ENCODE results near the gene GPATCH4. TPM values are rescaled to one million over a fixed set of nuclear protein-coding genes. Genes with fewer than 3 reads are reported as not detected.
"Not testable (repeated sequence)": the region's sequence is repeated elsewhere in the genome, so short reads cannot be mapped to it uniquely, and the experiment has no call there.

The GPATCH4 gene
- total and polyA plus RNA-seq, 10 of the 15 experiments (the other 5 are each of a cell fraction or from before 2014, with no cell fraction given), result 35.5 to 111 (median 73.9) TPM

- RAD21 ChIA-PET (ENCODE audit: unreplicated experiment), result interaction anchor here (0.6 to 1.4 kb wide), 2 partner anchors 22 to 323 kb away, joined by 3 to 4 read pairs; no protein-coding TSS in a partner anchor
- no peaks in the 10 kb centered on the region for H3K79me2 ChIP-seq (ENCODE audit: control insufficient read depth, insufficient read depth, low read length)
- no peak overlapping the region for H3K9ac ChIP-seq (ENCODE audit: control insufficient read depth, insufficient read depth, low read length)
- peaks cover 0 to 3% of the 10 kb centered on the region in 2 experiments; a peak in 2 of 4 replicates for H3K27me3 ChIP-seq (replicated peaks in 1 of 2; ENCODE audit: control insufficient read depth in 2 of 2, insufficient read depth in 2 of 2, low read length in 1 of 2)
- no peaks in the 10 kb centered on the region for H3K36me3 ChIP-seq (ENCODE audit: control insufficient read depth in 2 of 2, insufficient read depth in 2 of 2, low read length in 1 of 2)
- ATAC-seq (no peak), DNase-seq (ENCODE audit: low read depth, low spot score) (no peak), FAIRE-seq (no peak)
- H3K27ac ChIP-seq (ENCODE audit: control insufficient read depth, insufficient read depth), result no peak overlapping the region
- 0 out of 2 replicates have a peak, but pooled peaks cover under 1% of the 10 kb centered on the region for H3K4me1 ChIP-seq (ENCODE audit: control insufficient read depth, insufficient read depth, low read length)
- no peaks in the 10 kb centered on the region for H3K9me3 ChIP-seq (replicated peaks; ENCODE audit: control insufficient read depth, insufficient read depth, low read length)
- in situ Hi-C loops (cut with MboI), result no loop called here
- POLR2A ChIA-PET, result interaction anchor here (0.6 to 1.2 kb wide), 3 partner anchors 22 to 170 kb away, joined by 3 read pairs; no protein-coding TSS in a partner anchor
- H3K4me3 ChIP-seq, result no peak overlapping the region
- no peaks in the 10 kb centered on the region for H4K20me1 ChIP-seq (ENCODE audit: control insufficient read depth, insufficient read depth)
- SMC1A ChIA-PET (ENCODE audit: uncharacterized antibody, unreplicated experiment), result interaction anchor here (0.8 to 3.2 kb wide), 4 partner anchors 10 to 227 kb away, joined by 3 to 11 read pairs (median 6); no protein-coding TSS in a partner anchor
- no peak overlapping the region for H3K4me2 ChIP-seq (ENCODE audit: control insufficient read depth, insufficient read depth)
- intact Hi-C loops (cut with micrococcal nuclease; ENCODE audit: unreplicated experiment), result no loop called here
- BruUV-seq (replicated peaks), result no TSS peak
- 73% methylated on average over 3 of the region's 3 CpGs for WGBS (ENCODE audit: insufficient coverage, insufficient replicate concordance, low lambda C conversion rate, missing lambda C conversion rate)
- H2AFZ ChIP-seq (ENCODE audit: control insufficient read depth, low read depth, low read length), result no peak overlapping the region
- TF ChIP-seq RB1 (IDR thresholded peaks at IDR 0.05; ENCODE audit: borderline replicate concordance), result no peak
- no peak for TF ChIP-seq IKZF2 (IDR thresholded peaks at IDR 0.05)
- TF ChIP-seq GATAD2B (conservative IDR thresholded peaks at IDR 0.05; ENCODE audit: low read depth), result no peak
- no peak for TF ChIP-seq PRDM15 (CRISPR knock-in tag; IDR thresholded peaks at IDR 0.05)
- CTCF ChIA-PET, result interaction anchor here (0.7 to 3.8 kb wide), 17 partner anchors 11 to 234 kb away, joined by 3 to 23 read pairs (median 4); partner anchors contain the start of gene GPATCH4
Measured at GRCh38 chr1:156612666-156613065, 11.4 kb upstream of the GPATCH4 start.

GRCh38 chr1:156610072-156610471 is 8.8 kb upstream of the GPATCH4 start:
- BruUV-seq (replicated peaks); intact Hi-C loops (cut with micrococcal nuclease; ENCODE audit: unreplicated experiment); H2AFZ ChIP-seq (ENCODE audit: control insufficient read depth, low read depth, low read length); H3K9ac ChIP-seq (ENCODE audit: control insufficient read depth, insufficient read depth, low read length); RAD21 ChIA-PET (ENCODE audit: unreplicated experiment); H3K4me2 ChIP-seq (ENCODE audit: control insufficient read depth, insufficient read depth); H3K4me1 ChIP-seq (ENCODE audit: control insufficient read depth, insufficient read depth, low read length); DNase-seq (ENCODE audit: low read depth, low spot score); POLR2A ChIA-PET; FAIRE-seq; H3K9me3 ChIP-seq (replicated peaks; ENCODE audit: control insufficient read depth, insufficient read depth, low read length); in situ Hi-C loops (cut with MboI); H3K79me2 ChIP-seq (ENCODE audit: control insufficient read depth, insufficient read depth, low read length); ATAC-seq; H4K20me1 ChIP-seq (ENCODE audit: control insufficient read depth, insufficient read depth); H3K27ac ChIP-seq (ENCODE audit: control insufficient read depth, insufficient read depth); H3K36me3 ChIP-seq (ENCODE audit: control insufficient read depth in 2 of 2, insufficient read depth in 2 of 2, low read length in 1 of 2); H3K27me3 ChIP-seq (replicated peaks in 1 of 2; ENCODE audit: control insufficient read depth in 2 of 2, insufficient read depth in 2 of 2, low read length in 1 of 2); H3K4me3 ChIP-seq: not testable (repeated sequence)
- ChIA-PET SMC1A (ENCODE audit: uncharacterized antibody, unreplicated experiment) (interaction anchor here (0.7 kb wide), 1 partner anchor 164 kb away, joined by 4 read pairs; no protein-coding TSS in a partner anchor), CTCF (interaction anchor here (0.7 to 3.6 kb wide), 6 partner anchors 28 to 225 kb away, joined by 3 to 12 read pairs (median 4); no protein-coding TSS in a partner anchor)
- WGBS (ENCODE audit: insufficient coverage, insufficient replicate concordance, low lambda C conversion rate, missing lambda C conversion rate), result 47% methylated on average over 9 of the region's 9 CpGs
